Epithelial cell of esophagus (primary cell): Measurements from ENCODE around the gene VPS37B.

Source experiments
- DNase-seq: peaks from one replicate; pipeline ENCODE4 v3.0.0; 2010; ENCODE audit warnings: low read depth
- H3K4me3 ChIP-seq: 2 replicates; pipeline ENCODE4 v1.5.1; 2011; ENCODE audit warnings: mild to moderate bottlenecking, low read length, control low read depth
- CTCF ChIP-seq: IDR thresholded peaks from 2 replicates; pipeline ENCODE4 v1.5.1; 2011; ENCODE audit warnings: low read depth, mild to moderate bottlenecking, low read length, control low read depth, inconsistent platforms; ENCODE audit not compliant: insufficient read depth; ENCODE audit errors: missing control alignments

VPS37B gene

GRCh38 chr12:122887819-122888212, 8.1 kb downstream of the VPS37B start:
- DNase-seq, result peak; percentile 51
- peak overlapping the region; percentile 27 for H3K4me3 ChIP-seq
- no peak for TF ChIP-seq CTCF

GRCh38 chr12:122886851-122887818, 8.8 kb downstream of the VPS37B start:
- H3K4me3 ChIP-seq, result peak overlapping the region; percentile 45
- DNase-seq, result peak; percentile 95
- no peak for TF ChIP-seq CTCF

GRCh38 chr12:122886161-122886560, 9.8 kb downstream of the VPS37B start:
- no peak overlapping the region for H3K4me3 ChIP-seq
- no peak for TF ChIP-seq CTCF
- DNase-seq, result no peak

GRCh38 chr12:122884860-122885259, 11.1 kb downstream of the VPS37B start:
- no peak for TF ChIP-seq CTCF
- no peak overlapping the region for H3K4me3 ChIP-seq
- no peak for DNase-seq

- no peak overlapping the region for H3K4me3 ChIP-seq
- TF ChIP-seq CTCF, result no peak
- no peak for DNase-seq
Observed at GRCh38 chr12:122884091-122884826, 11.7 kb downstream of the VPS37B start.

- TF ChIP-seq CTCF, result no peak
- H3K4me3 ChIP-seq, result no peak overlapping the region
- DNase-seq, result no peak
Observed at GRCh38 chr12:122882908-122883558, 12.9 kb downstream of the VPS37B start.
